ENCODE results near the gene OFD1.

OFD1 gene

GRCh38 chrX:13688958-13689740 is 45.4 kb upstream of the OFD1 start, which contains the start of gene RAB9A:
TSS of gene RAB9A (plus strand) at chrX:13689128. CDS start at chrX:13708747, 19,619 bp downstream.
- peak within 1 kb of the TSS; percentile 76 for H2AFZ ChIP-seq
- no peaks in the 10 kb centered on the region for H3K4me1 ChIP-seq
- H3K79me2 ChIP-seq, result peaks cover 22% of the 10 kb centered on the region
- no peaks in the 10 kb centered on the region for H3K36me3 ChIP-seq (ENCODE audit: control insufficient read depth, insufficient read depth, low read length)
- H3K9me3 ChIP-seq (ENCODE audit: control insufficient read depth, low read length), result no peaks in the 10 kb centered on the region
- H3K27me3 ChIP-seq (ENCODE audit: control insufficient read depth, insufficient read depth, low read length), result no peaks in the 10 kb centered on the region
- TF ChIP-seq CTCF (IDR thresholded peaks at IDR 0.05), result no peak
- peak within 1 kb of the TSS; percentile 91 for H3K4me3 ChIP-seq (ENCODE audit: low read depth, low read length)
- H3K9ac ChIP-seq, result peak within 1 kb of the TSS; percentile 69
- H3K27ac ChIP-seq, result peak within 1 kb of the TSS; percentile 95
- peak within 1 kb of the TSS; percentile 80 for H3K4me2 ChIP-seq (ENCODE audit: low read length)

GRCh38 chrX:13689741-13690211 is 44.8 kb upstream of the OFD1 start:
- peak overlapping the region; percentile 80 for H3K4me2 ChIP-seq (ENCODE audit: low read length)
- H3K9me3 ChIP-seq (ENCODE audit: control insufficient read depth, low read length), result no peaks in the 10 kb centered on the region
- H3K4me3 ChIP-seq (ENCODE audit: low read depth, low read length), result peak overlapping the region; percentile 91
- peaks cover 27% of the 10 kb centered on the region for H3K79me2 ChIP-seq
- H2AFZ ChIP-seq, result peak overlapping the region; percentile 76
- no peaks in the 10 kb centered on the region for H3K36me3 ChIP-seq (ENCODE audit: control insufficient read depth, insufficient read depth, low read length)
- H3K27ac ChIP-seq, result peak overlapping the region; percentile 95
- H3K9ac ChIP-seq, result peak overlapping the region; percentile 69
- no peaks in the 10 kb centered on the region for H3K27me3 ChIP-seq (ENCODE audit: control insufficient read depth, insufficient read depth, low read length)
- TF ChIP-seq CTCF (IDR thresholded peaks at IDR 0.05), result no peak
- H3K4me1 ChIP-seq, result no peaks in the 10 kb centered on the region

- no peak overlapping the region for H3K9ac ChIP-seq
- peak overlapping the region; percentile 91 for H3K4me3 ChIP-seq (ENCODE audit: low read depth, low read length)
- H3K27ac ChIP-seq, result no peak overlapping the region
These were observed 43.7 kb upstream of the OFD1 start for GRCh38 chrX:13690836-13691235.

GRCh38 chrX:13691841-13692371 is 42.6 kb upstream of the OFD1 start:
- Histone ChIP-seq H3K9ac (no peak overlapping the region), H3K4me3 (ENCODE audit: low read depth, low read length) (no peak overlapping the region), H3K4me2 (ENCODE audit: low read length) (no peak overlapping the region), H3K27me3 (ENCODE audit: control insufficient read depth, insufficient read depth, low read length) (no peaks in the 10 kb centered on the region), H2AFZ (no peak overlapping the region), H3K36me3 (ENCODE audit: control insufficient read depth, insufficient read depth, low read length) (no peaks in the 10 kb centered on the region), H3K79me2 (peaks cover 39% of the 10 kb centered on the region), H3K27ac (no peak overlapping the region), H3K4me1 (peaks cover 2% of the 10 kb centered on the region), H3K9me3 (ENCODE audit: control insufficient read depth, low read length) (no peaks in the 10 kb centered on the region)
- TF ChIP-seq CTCF (IDR thresholded peaks at IDR 0.05), result no peak

More at GRCh38 chrX:13690836-13691235, 43.7 kb upstream of the OFD1 start:
- Histone ChIP-seq H3K9me3 (ENCODE audit: control insufficient read depth, low read length) (no peaks in the 10 kb centered on the region), H3K4me2 (ENCODE audit: low read length) (peak overlapping the region; percentile 80), H3K36me3 (ENCODE audit: control insufficient read depth, insufficient read depth, low read length) (no peaks in the 10 kb centered on the region), H3K79me2 (peaks cover 35% of the 10 kb centered on the region), H3K4me1 (peaks cover 2% of the 10 kb centered on the region), H3K27me3 (ENCODE audit: control insufficient read depth, insufficient read depth, low read length) (no peaks in the 10 kb centered on the region), H2AFZ (no peak overlapping the region)
- peak; percentile 21 for TF ChIP-seq CTCF (IDR thresholded peaks at IDR 0.05)

Measured in parathyroid adenoma (tissue), 2 donors.